ENCODE data around the gene ANAPC7. TPM values are rescaled to one million over a fixed set of nuclear protein-coding genes. Genes with fewer than 3 reads are reported as not detected.

ANAPC7 gene
- total RNA-seq, 4 donors from 2014 or later: 26.0 to 38.4 (median 32.2) TPM

GRCh38 chr12:110354172-110354780, 49.2 kb downstream of the ANAPC7 start:
- TF ChIP-seq CTCF (IDR thresholded peaks at IDR 0.05; ENCODE audit: low read depth): no peak

GRCh38 chr12:110353211-110353965, 50.1 kb downstream of the ANAPC7 start:
- no peak for TF ChIP-seq CTCF (IDR thresholded peaks at IDR 0.05; ENCODE audit: low read depth)

- TF ChIP-seq CTCF (IDR thresholded peaks at IDR 0.05; ENCODE audit: low read depth): no peak
Measured at GRCh38 chr12:110352401-110352800, 51.1 kb downstream of the ANAPC7 start.

- no peak for TF ChIP-seq CTCF (IDR thresholded peaks at IDR 0.05; ENCODE audit: low read depth)
Measured at GRCh38 chr12:110351119-110351518, 52.4 kb downstream of the ANAPC7 start.

- TF ChIP-seq CTCF (IDR thresholded peaks at IDR 0.05; ENCODE audit: low read depth): no peak
Measured at GRCh38 chr12:110349514-110350151, 53.9 kb downstream of the ANAPC7 start.

GRCh38 chr12:110349096-110349495, 54.4 kb downstream of the ANAPC7 start:
- no peak for TF ChIP-seq CTCF (IDR thresholded peaks at IDR 0.05; ENCODE audit: low read depth)

- no peak for TF ChIP-seq CTCF (IDR thresholded peaks at IDR 0.05; ENCODE audit: low read depth)
Measured at GRCh38 chr12:110348431-110349059, 55.0 kb downstream of the ANAPC7 start.
